ENCODE measurements around the gene CSTF1. TPM values are rescaled to one million over a fixed set of nuclear protein-coding genes. Genes with fewer than 3 reads are reported as not detected.

Gene CSTF1
- total and polyA plus RNA-seq, 2 of the 8 experiments (the other 6 are each of a cell fraction or from before 2014, with no cell fraction given): 59.4 to 83.5 TPM

- Histone ChIP-seq H2AK5ac (ENCODE audit: low read depth, low read length) (0 out of 2 replicates have a peak overlapping the region, but pooled peaks have one; percentile 31), H3K56ac (replicated peaks; ENCODE audit: insufficient read length, low read depth, low read length) (no peak overlapping the region), H3K9me3 (ENCODE audit: insufficient read depth in 2 of 2, low read depth in 1 of 2, low read length in 1 of 2) (no peaks in the 10 kb centered on the region), H3K4me3 (ENCODE audit: extremely low read depth in 1 of 4, insufficient read depth in 2 of 4, low read depth in 3 of 4, low read length in 4 of 4) (no peak overlapping the region), H3K23ac (ENCODE audit: insufficient read length) (no peak overlapping the region), H2BK5ac (ENCODE audit: low read depth, low read length) (no peak overlapping the region), H4K5ac (ENCODE audit: insufficient read length, low read depth, low read length) (no peak overlapping the region), H3K9ac (replicated peaks in 1 of 4; ENCODE audit: extremely low read depth in 1 of 4, low read depth in 3 of 4, low read length in 3 of 4) (no peak overlapping the region), H3K36me3 (ENCODE audit: control insufficient read depth in 2 of 4, insufficient read depth in 4 of 4, low read length in 3 of 4) (no peaks in the 10 kb centered on the region), H3K27ac (ENCODE audit: low read depth, low read length) (no peak overlapping the region), H4K20me1 (replicated peaks in 1 of 2; ENCODE audit: control insufficient read depth in 1 of 2, insufficient read depth in 2 of 2, low read length in 2 of 2) (no peaks in the 10 kb centered on the region), H2BK120ac (replicated peaks; ENCODE audit: low read depth, low read length) (no peak overlapping the region), H3K4me1 (replicated peaks in 1 of 4; ENCODE audit: control insufficient read depth in 3 of 4, insufficient read depth in 4 of 4, low read length in 3 of 4) (peaks cover 0 to 6% (median 3%) of the 10 kb centered on the region in 4 experiments; a peak in 3 of 7 replicates), H3K14ac (ENCODE audit: insufficient read length) (no peak overlapping the region), H3K4ac (replicated peaks; ENCODE audit: insufficient read length, low read depth, low read length) (no peak overlapping the region), H3K27me3 (replicated peaks in 1 of 4; ENCODE audit: control insufficient read depth in 3 of 4, extremely low read depth in 1 of 4, insufficient read depth in 3 of 4, low read length in 3 of 4) (peaks cover 0 to 7% (median 4%) of the 10 kb centered on the region in 4 experiments; a peak in 5 of 7 replicates), H3K23me2 (ENCODE audit: low read depth, low read length) (no peaks in the 10 kb centered on the region), H3K18ac (ENCODE audit: extremely low read depth, low read length) (no peak overlapping the region), H3K79me2 (ENCODE audit: control insufficient read depth in 1 of 2, insufficient read depth in 2 of 2, low read length in 2 of 2) (no peaks in the 10 kb centered on the region), H4K91ac (replicated peaks; ENCODE audit: insufficient read length, low read length) (no peak overlapping the region), H3K79me1 (ENCODE audit: low read depth, low read length) (no peaks in the 10 kb centered on the region), H3K4me2 (ENCODE audit: insufficient read depth in 1 of 2, low read depth in 2 of 2, low read length in 2 of 2) (no peak overlapping the region), H2BK20ac (ENCODE audit: low read length) (no peak overlapping the region), H2BK15ac (ENCODE audit: low read length) (no peak overlapping the region), H2AFZ (ENCODE audit: low read length) (no peak overlapping the region), H4K8ac (ENCODE audit: extremely low read depth, insufficient read depth, low read length) (no peak overlapping the region), H2BK12ac (ENCODE audit: low read depth, low read length) (no peak overlapping the region)
- DNase-seq (ENCODE audit: low read depth in 1 of 2, low spot score in 2 of 2): no peak
- FAIRE-seq: no peak
- POLR2A ChIA-PET (ENCODE audit: partially characterized antibody): no interaction called here
- 92% methylated on average over 2 of the region's 2 CpGs; no CpG with 5 or more reads in 1 of the 2 experiments for WGBS, 2 experiments (ENCODE audit: extremely low coverage in 1 of 2, insufficient coverage in 1 of 2, insufficient read length in 1 of 2, insufficient replicate concordance in 2 of 2, low coverage in 1 of 2, low lambda C conversion rate in 2 of 2, missing lambda C conversion rate in 1 of 2)
- CTCF ChIA-PET (ENCODE audit: partially characterized antibody): interaction anchor here (0.6 kb wide), 1 partner anchor 306 kb away, joined by 3 read pairs; no protein-coding TSS in a partner anchor
- TF ChIP-seq JUND (IDR thresholded peaks at IDR 0.05; ENCODE audit: low read length): no peak
- no peak for TF ChIP-seq MAFK (IDR thresholded peaks at IDR 0.05; ENCODE audit: low read depth, low read length)
- no peak for TF ChIP-seq SP1 (IDR thresholded peaks at IDR 0.05; ENCODE audit: low read depth, low read length)
- no peak for TF ChIP-seq KDM1A (IDR thresholded peaks at IDR 0.05; ENCODE audit: borderline replicate concordance, low read length)
- TF ChIP-seq TBP (IDR thresholded peaks at IDR 0.05; ENCODE audit: low read depth, low read length): no peak
- TF ChIP-seq TAF1 (IDR thresholded peaks at IDR 0.05; ENCODE audit: low read depth, low read length): no peak
- no peak for TF ChIP-seq KDM4A (IDR thresholded peaks at IDR 0.05; ENCODE audit: low read depth, low read length, severe bottlenecking)
- no peak for TF ChIP-seq SIN3A (conservative IDR thresholded peaks at IDR 0.05 in 1 of 2, IDR thresholded peaks at IDR 0.05 in 1 of 2; ENCODE audit: low read depth in 1 of 2, low read length in 2 of 2)
- TF ChIP-seq ASH2L (IDR thresholded peaks at IDR 0.05; ENCODE audit: low read length): no peak
- TF ChIP-seq FOSL1 (IDR thresholded peaks at IDR 0.05; ENCODE audit: insufficient read depth, low read depth, low read length): no peak
- no peak for TF ChIP-seq USF2 (IDR thresholded peaks at IDR 0.05; ENCODE audit: low read length)
- TF ChIP-seq GABPA (IDR thresholded peaks at IDR 0.05; ENCODE audit: borderline replicate concordance, insufficient read depth, low read length): no peak
- TF ChIP-seq NANOG (IDR thresholded peaks at IDR 0.05; ENCODE audit: insufficient read depth, low read depth, low read length, poor library complexity, severe bottlenecking): no peak
- no peak for TF ChIP-seq SP2 (IDR thresholded peaks at IDR 0.05; ENCODE audit: low read length)
Measured at GRCh38 chr20:56350842-56351241, 41.6 kb upstream of the CSTF1 start.
